ENCODE data around the gene RBP4. TPM values are rescaled to one million over a fixed set of nuclear protein-coding genes. Genes with fewer than 3 reads are reported as not detected.

RBP4 gene
- total RNA-seq, 4 donors from 2014 or later = 188 to 1,096 (median 353) TPM

DNA sequence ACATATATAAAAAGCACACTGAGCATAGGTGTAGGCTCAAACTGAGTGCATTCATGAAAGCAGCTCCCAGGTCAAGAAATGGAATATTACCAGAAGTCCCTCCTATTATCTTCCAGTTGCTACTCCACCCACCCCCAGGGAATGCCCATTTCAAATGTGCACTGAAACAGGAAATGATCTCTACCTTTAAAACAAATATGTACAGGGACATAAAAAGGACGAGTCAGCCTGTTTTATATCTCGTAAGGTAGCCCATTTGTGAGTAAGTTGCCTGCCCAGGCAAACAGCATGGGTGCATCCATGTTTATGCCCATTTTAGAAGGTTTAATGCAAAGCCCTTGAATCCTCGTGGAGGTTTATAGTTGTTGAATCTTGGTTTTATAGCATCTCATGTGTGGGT lies 24.1 kb downstream of the RBP4 start:
- TF ChIP-seq, protein P1, sequence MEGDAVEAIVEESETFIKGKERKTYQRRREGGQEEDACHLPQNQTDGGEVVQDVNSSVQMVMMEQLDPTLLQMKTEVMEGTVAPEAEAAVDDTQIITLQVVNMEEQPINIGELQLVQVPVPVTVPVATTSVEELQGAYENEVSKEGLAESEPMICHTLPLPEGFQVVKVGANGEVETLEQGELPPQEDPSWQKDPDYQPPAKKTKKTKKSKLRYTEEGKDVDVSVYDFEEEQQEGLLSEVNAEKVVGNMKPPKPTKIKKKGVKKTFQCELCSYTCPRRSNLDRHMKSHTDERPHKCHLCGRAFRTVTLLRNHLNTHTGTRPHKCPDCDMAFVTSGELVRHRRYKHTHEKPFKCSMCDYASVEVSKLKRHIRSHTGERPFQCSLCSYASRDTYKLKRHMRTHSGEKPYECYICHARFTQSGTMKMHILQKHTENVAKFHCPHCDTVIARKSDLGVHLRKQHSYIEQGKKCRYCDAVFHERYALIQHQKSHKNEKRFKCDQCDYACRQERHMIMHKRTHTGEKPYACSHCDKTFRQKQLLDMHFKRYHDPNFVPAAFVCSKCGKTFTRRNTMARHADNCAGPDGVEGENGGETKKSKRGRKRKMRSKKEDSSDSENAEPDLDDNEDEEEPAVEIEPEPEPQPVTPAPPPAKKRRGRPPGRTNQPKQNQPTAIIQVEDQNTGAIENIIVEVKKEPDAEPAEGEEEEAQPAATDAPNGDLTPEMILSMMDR (IDR thresholded peaks at IDR 0.05) = no peak
- DNase-seq (ENCODE audit: low spot score) = no peak
- no peak for ATAC-seq (ENCODE audit: low FRiP score)

DNA sequence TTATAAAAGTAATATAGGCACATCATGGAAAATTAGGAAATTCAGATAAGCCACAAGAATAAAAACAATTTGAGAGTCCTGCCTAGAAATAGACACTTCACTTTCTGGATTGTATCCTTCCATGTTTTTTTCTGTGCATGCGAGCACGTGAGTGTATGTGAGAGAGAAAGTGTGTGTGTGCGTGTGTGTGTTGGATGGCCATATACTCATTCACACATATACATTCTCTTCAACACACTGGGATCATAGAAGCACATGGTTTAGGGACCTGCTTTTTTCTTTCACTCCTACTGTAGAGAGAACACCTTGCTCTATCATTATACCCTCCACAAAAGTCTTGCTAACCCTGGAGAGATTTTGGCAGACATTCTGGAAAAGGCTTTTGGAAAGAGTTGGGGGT lies 27.1 kb downstream of the RBP4 start:
- TF ChIP-seq, protein P1 (IDR thresholded peaks at IDR 0.05) = no peak
- ATAC-seq (ENCODE audit: low FRiP score) (no peak), DNase-seq (ENCODE audit: low spot score) (no peak)

DNA sequence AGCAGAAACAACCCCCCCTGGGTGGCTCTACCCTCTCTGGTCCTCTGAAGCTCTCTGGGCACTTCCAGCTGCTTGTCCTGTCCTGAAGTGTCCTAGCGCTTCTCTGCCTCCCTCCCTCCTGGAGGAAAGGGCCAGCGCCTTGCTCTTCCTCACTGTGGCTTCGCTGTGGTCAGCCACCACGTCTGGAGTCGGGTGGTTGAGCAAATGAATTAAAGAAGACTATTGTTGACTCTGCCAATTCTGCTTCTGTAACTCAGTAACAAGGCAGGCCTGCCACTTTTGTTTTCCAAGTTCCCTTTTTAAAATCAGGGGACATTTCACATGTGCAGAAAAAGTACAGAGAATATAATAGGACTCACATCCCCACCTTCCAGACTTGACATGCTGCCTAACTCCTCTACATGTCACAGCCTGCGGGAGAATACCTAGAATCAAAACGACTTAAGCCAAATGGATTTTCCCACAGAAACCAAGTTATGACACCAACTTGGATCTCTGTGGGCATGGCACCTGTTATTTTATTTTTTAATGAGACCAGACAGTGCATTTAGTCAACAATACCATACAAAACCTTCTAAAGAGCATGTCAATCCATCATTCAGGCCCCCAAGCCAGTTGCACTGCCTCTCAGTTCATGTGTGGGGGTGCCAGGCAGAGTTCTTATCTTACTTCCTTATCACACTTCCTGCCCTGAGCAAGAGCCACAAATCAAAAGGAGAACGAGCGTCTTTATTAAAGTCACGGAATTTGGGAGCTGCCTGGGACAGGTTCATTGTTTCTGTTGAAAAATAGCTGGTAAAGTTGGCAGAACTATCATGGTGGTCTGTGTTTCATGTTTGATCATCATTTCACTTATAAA lies 27.8 kb downstream of the RBP4 start:
- TF ChIP-seq, protein P1 (IDR thresholded peaks at IDR 0.05) = no peak
- DNase-seq (ENCODE audit: low spot score) (no peak), ATAC-seq (ENCODE audit: low FRiP score) (no peak)

DNA sequence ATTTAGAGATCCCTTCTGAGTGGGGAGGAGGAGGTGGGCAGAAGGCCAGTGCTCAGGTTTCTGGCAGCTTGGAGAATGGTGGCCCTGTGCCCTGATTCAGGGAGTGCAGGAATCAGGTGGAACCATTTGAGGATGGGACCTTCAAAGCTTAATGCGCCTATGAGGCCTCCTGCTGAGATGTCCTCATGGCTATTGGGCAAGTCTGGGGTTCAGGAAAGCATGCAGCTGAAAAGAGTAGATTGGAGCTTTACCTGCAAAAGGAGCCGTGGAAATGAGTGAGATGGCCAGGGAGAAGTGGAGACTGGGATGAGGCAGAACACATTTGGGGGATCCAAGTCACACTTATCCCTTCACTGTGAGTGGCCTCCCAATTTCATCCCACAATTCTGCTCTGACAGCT lies 28.4 kb downstream of the RBP4 start:
- TF ChIP-seq, protein P1 (IDR thresholded peaks at IDR 0.05) = no peak
- DNase-seq (ENCODE audit: low spot score) (no peak), ATAC-seq (ENCODE audit: low FRiP score) (no peak)

DNA sequence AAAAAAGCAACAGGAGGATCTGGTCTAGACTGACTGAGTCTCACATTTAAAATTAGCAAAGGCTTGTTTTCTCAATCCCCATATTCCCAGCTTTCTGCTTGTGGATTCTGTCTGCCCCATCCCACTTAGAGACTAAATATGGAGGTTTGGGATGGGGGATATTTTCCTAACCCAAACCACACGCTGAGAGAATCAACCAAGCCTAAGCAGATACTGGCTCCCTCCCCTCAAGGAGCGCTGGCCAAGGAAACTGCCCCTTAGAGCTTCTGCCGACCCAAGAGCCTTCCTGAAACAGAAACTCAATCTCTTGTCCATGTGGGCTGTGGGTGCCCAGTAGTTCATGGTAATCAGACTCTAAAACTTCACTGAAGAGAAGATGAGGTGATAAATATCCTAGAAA lies 30.7 kb downstream of the RBP4 start:
- ATAC-seq (ENCODE audit: low FRiP score) = no peak
- TF ChIP-seq, protein P1 (IDR thresholded peaks at IDR 0.05) = no peak
- no peak for DNase-seq (ENCODE audit: low spot score)

DNA sequence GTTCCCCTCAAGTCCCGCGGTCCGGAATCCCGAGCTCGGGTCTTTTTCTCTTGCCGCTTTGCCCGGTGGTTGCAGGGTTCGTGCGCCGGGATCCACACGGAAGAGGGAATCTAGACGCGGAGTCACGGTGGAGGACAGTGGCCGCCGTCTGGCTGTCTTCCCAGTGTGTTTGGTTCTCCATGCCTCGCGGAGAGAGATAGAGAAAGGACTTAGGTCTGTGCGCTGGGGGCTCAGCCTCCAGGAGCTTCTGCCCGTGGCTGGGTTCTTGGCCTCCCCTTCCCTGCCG lies 33.0 kb downstream of the RBP4 start:
- DNase-seq (ENCODE audit: low spot score) (no peak), ATAC-seq (ENCODE audit: low FRiP score) (no peak)
- TF ChIP-seq, protein P1 (IDR thresholded peaks at IDR 0.05) = no peak
